GM10248 (cell line): Measurements from ENCODE around the gene RAD51B.

ENCODE experiments used
- CTCF ChIA-PET: fragments of 300-600 bp; sonication (Branson Sonifier 250); formaldehyde crosslinking; extraction: SDS; loops from one replicate; lab custom pipeline; 2021; ENCODE audit warnings: antibody characterized with exemption; lab: Yijun Ruan, JAX
- POLR2A ChIA-PET: fragments of 350-650 bp; sonication (Branson Sonifier 250); formaldehyde crosslinking; extraction: SDS; loops from one replicate; lab custom pipeline; 2020; ENCODE audit warnings: antibody characterized with exemption; lab: Yijun Ruan, JAX
- DNase-seq: peaks from one replicate; pipeline ENCODE4 v3.0.0; 2012; ENCODE audit errors: extremely low spot score
- TF ChIP-seq, protein P1 (sequence below): IDR thresholded peaks from 2 replicates; pipeline ENCODE4 v1.5.1; 2012; ENCODE audit warnings: mild to moderate bottlenecking, low read depth; ENCODE audit errors: extremely low read depth, missing control alignments, control extremely low read depth

The RAD51B gene

DNA sequence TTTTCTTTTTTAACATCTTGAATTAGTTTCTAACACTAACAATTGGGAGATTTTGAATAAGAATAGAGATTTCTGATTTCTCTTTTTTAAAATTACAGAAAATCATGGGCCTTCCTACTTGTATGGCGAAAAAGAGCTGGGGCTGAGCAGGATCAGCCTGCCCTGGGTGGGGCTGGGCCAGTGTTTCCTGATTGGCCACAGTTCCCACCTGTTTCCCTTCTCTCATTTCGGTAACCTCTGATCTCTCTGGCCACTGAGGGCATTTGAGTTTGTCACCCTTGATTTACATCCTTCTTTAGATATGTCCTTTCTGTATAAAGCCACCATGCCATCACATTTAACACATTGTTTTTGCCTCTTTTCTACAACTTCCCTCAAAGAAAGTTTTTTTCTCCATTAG, 719.1 kb downstream of the RAD51B start:
- ChIA-PET CTCF (interaction anchor here (0.9 to 1.5 kb wide), 4 partner anchors 14 to 250 kb away, joined by 3 to 6 read pairs (median 4); no protein-coding TSS in a partner anchor), POLR2A (no interaction called here)
- TF ChIP-seq, protein P1, sequence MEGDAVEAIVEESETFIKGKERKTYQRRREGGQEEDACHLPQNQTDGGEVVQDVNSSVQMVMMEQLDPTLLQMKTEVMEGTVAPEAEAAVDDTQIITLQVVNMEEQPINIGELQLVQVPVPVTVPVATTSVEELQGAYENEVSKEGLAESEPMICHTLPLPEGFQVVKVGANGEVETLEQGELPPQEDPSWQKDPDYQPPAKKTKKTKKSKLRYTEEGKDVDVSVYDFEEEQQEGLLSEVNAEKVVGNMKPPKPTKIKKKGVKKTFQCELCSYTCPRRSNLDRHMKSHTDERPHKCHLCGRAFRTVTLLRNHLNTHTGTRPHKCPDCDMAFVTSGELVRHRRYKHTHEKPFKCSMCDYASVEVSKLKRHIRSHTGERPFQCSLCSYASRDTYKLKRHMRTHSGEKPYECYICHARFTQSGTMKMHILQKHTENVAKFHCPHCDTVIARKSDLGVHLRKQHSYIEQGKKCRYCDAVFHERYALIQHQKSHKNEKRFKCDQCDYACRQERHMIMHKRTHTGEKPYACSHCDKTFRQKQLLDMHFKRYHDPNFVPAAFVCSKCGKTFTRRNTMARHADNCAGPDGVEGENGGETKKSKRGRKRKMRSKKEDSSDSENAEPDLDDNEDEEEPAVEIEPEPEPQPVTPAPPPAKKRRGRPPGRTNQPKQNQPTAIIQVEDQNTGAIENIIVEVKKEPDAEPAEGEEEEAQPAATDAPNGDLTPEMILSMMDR, result no peak
- DNase-seq, result no peak

DNA sequence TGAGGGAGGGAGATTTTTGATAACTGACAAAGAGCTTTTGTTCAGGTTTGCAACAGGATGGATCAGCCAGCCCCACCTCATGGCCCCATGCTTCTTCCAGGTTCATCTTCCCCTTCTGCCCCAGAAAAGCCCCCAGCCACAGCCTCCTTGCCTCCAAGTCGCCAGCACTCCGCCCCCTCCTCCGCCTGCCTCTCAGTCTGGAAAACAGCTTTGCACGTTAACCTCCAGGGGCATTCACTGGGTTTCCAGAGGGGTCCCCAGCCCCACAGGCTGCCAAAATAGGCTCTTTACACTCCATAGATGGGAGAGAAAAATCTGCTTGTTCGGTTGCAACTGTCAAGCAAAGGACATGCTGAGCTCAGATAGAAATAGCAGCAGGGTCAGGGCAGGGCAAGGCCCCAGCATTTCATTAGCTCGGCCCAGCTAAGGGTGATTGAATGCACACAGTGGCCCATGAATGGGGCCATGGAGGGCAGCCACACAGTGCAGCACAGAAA, 719.7 kb downstream of the RAD51B start:
- TF ChIP-seq, protein P1, result no peak
- no peak for DNase-seq
- ChIA-PET POLR2A (no interaction called here), CTCF (interaction anchor here (0.9 to 1.5 kb wide), 4 partner anchors 14 to 250 kb away, joined by 3 to 6 read pairs (median 4); no protein-coding TSS in a partner anchor)

DNA sequence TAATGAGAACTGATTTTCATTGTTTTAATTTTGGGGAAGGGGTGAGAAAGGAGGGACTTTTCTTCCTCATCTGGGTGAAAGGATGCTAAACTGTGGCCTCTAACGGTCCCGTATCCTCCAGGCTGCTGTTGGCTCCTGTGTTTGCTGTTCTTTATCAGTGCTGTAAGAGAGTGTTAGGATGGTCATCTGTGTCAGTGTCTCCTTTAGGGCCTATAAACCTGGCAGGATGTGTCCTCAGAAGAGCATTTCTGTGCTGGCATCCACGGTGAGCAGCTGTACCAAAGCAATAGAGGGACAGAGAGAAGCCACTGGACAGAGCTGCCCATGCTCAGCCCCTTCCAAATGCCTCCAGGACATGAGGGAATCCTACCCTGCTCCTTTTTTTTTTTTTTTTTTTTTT, 720.2 kb downstream of the RAD51B start:
- ChIA-PET CTCF (interaction anchor here (1.4 to 1.5 kb wide), 3 partner anchors 18 to 249 kb away, joined by 3 to 6 read pairs (median 4); no protein-coding TSS in a partner anchor), POLR2A (no interaction called here)
- TF ChIP-seq, protein P1, result no peak
- no peak for DNase-seq

DNA sequence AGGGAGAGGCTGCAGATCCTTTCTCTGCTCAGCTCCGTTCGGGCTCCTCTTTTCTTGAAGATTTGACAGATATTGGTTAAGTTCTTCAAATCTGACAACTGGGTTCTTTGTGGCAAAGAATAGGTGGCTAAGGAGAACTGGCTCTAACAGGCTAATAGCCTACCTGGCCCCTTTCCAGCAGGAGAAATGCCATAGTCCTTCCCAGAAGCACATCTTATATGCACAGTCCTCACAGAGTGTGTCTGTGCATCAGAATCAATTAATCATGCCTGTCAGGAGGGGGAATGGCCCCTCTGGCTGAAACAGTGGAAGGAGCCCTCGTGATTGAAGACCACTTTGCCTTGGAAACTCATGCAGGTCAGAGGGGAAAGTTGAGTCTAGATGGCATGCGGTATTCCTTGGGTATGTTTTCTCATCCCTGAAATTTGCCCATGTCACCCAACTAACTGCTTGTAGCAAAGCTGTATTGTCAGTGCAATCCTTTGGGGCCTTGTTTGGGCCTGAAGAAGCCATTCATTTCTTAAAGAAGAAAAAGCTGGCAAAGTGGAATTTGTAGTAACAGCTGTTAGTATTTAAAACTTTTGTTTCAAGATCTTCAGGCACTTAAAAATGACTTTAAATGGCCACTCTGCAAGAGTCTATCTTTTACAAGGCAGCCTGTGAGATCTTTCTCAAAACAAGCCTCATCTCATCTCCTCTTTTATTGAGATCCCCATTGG, 721.8 kb downstream of the RAD51B start:
- DNase-seq, result no peak
- ChIA-PET POLR2A (no interaction called here), CTCF (interaction anchor here (0.8 to 1.2 kb wide), 2 partner anchors 8 to 12 kb away, joined by 3 read pairs; no protein-coding TSS in a partner anchor)
- TF ChIP-seq, protein P1, result no peak

DNA sequence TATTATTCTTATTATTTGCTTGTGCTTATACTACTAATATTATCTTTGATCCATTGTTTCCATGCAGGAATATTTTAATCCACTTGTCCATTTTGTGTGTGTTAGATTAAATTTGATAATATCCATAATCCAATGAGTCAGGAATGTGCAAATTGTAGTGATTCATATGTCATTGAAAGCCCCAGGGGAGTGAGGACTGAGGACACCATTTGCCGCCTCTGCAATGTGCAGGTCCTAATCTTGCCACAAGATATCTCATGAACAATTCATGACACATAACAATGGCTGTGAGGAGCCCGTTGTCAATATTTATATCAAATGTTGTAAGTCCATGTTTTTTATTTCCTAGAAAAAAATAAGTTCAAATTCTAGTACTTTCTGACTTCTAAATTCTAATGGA, 722.8 kb downstream of the RAD51B start:
- DNase-seq, result no peak
- CTCF ChIA-PET, result interaction anchor here (1.2 kb wide), 1 partner anchor 9 kb away, joined by 3 read pairs; no protein-coding TSS in a partner anchor
- TF ChIP-seq, protein P1, result no peak
- POLR2A ChIA-PET, result no interaction called here

DNA sequence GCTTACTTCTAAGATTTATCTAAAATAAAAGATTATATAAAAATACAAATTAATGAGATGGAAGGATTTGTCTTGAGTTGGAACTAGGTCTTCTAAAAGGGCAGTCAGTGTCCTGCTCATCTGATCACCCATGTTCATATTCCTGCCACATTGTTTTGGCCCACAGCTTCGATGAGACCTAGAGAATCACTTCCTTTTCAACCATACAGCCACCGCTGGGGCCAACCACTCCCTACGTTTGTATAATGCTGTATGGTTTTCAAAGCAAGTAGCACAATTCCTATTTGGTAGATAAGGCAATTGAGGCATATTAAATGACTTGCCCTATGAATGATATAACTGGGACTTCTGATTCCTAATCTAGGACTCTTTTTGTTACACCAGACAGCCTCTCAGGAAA, 723.9 kb downstream of the RAD51B start:
- POLR2A ChIA-PET, result no interaction called here
- TF ChIP-seq, protein P1, result no peak
- DNase-seq, result no peak
- CTCF ChIA-PET, result no interaction called here
